Epithelial cell of proximal tubule (primary cell): Measurements from ENCODE around the gene LHCGR. TPM values are rescaled to one million over a fixed set of nuclear protein-coding genes. Genes with fewer than 3 reads are reported as not detected.
"Not testable (repeated sequence)": the region's sequence is repeated elsewhere in the genome, so short reads cannot be mapped to it uniquely, and the experiment has no call there.

Experiments
- DNase-seq: peaks from one replicate; pipeline ENCODE4 v3.0.0-alpha.2; 2011; ENCODE audit warnings: low read depth
- H3K4me3 ChIP-seq: 2 replicates; pipeline ENCODE4 v1.5.1; 2011; ENCODE audit warnings: low read depth, mild to moderate bottlenecking, low read length
- CTCF ChIP-seq: conservative IDR thresholded peaks from 2 replicates; pipeline ENCODE4 v1.5.1; 2012; ENCODE audit warnings: low read depth, mild to moderate bottlenecking, low read length
- total RNA-seq: library from RNA; depleted of rRNA; stranded (reverse); fragments of >200 nt; gene quantifications from 2 replicates; pipeline ENCODE4 v1.2.3, GENCODE V29; 2015

Gene LHCGR
- total RNA-seq, 1 donor from 2014 or later = not detected

GRCh38 chr2:48713647-48714046 lies 41.9 kb downstream of the LHCGR start:
- no peak for DNase-seq
- TF ChIP-seq CTCF = no peak

GRCh38 chr2:48712151-48712550 lies 43.4 kb downstream of the LHCGR start:
- TF ChIP-seq CTCF = no peak
- no peak overlapping the region for H3K4me3 ChIP-seq
- DNase-seq = no peak

More at GRCh38 chr2:48713647-48714046, 41.9 kb downstream of the LHCGR start:
- H3K4me3 ChIP-seq = no peak overlapping the region

- no peak for TF ChIP-seq CTCF
- DNase-seq = no peak
Observed at GRCh38 chr2:48711343-48711742, 44.2 kb downstream of the LHCGR start.

GRCh38 chr2:48709096-48710034 lies 46.2 kb downstream of the LHCGR start:
- no peak for TF ChIP-seq CTCF
- no peak overlapping the region for H3K4me3 ChIP-seq
- no peak for DNase-seq

More at GRCh38 chr2:48711343-48711742, 44.2 kb downstream of the LHCGR start:
- no peak overlapping the region for H3K4me3 ChIP-seq

GRCh38 chr2:48707466-48707865 lies 48.1 kb downstream of the LHCGR start:
- no peak for DNase-seq
- TF ChIP-seq CTCF = no peak
- no peak overlapping the region for H3K4me3 ChIP-seq

- H3K4me3 ChIP-seq, DNase-seq: not testable (repeated sequence)
Observed at GRCh38 chr2:48703621-48704020, 51.9 kb downstream of the LHCGR start.

- H3K4me3 ChIP-seq = no peak overlapping the region
- DNase-seq = peak; percentile 58
- no peak for TF ChIP-seq CTCF
Observed at GRCh38 chr2:48699348-48699930, 56.1 kb downstream of the LHCGR start.
